Stimulated activated CD4-positive, alpha-beta T cell treated with anti-CD3 and anti-CD28 coated beads, Interleukin-2, amount 100 ng/mL, for 4 hours (primary cell): ENCODE data around the gene PLEKHM3.

Source experiments
- DNase-seq: peaks from one replicate; pipeline ENCODE4 v3.0.0-alpha.2; 2020; ENCODE audit warnings: low read depth

The PLEKHM3 gene

GRCh38 chr2:207790898-207791297, 234.4 kb downstream of the PLEKHM3 start:
- no peak for DNase-seq

GRCh38 chr2:207787800-207788199, 237.5 kb downstream of the PLEKHM3 start:
- no peak for DNase-seq

GRCh38 chr2:207787017-207787416, 238.3 kb downstream of the PLEKHM3 start:
- no peak for DNase-seq

GRCh38 chr2:207784898-207785297, 240.4 kb downstream of the PLEKHM3 start:
- DNase-seq, result no peak

GRCh38 chr2:207783514-207783913, 241.8 kb downstream of the PLEKHM3 start:
- no peak for DNase-seq

- no peak for DNase-seq
Observed at GRCh38 chr2:207782238-207783030, 242.9 kb downstream of the PLEKHM3 start.

GRCh38 chr2:207779523-207779922, 245.8 kb downstream of the PLEKHM3 start:
- DNase-seq, result no peak

GRCh38 chr2:207778298-207778882, 246.9 kb downstream of the PLEKHM3 start:
- no peak for DNase-seq

- no peak for DNase-seq
Observed at GRCh38 chr2:207777124-207777523, 248.2 kb downstream of the PLEKHM3 start.

- DNase-seq, result no peak
Observed at GRCh38 chr2:207775473-207775872, 249.9 kb downstream of the PLEKHM3 start.

- no peak for DNase-seq
Observed at GRCh38 chr2:207772844-207773205, 252.5 kb downstream of the PLEKHM3 start.

GRCh38 chr2:207772081-207772843, 253.1 kb downstream of the PLEKHM3 start:
- no peak for DNase-seq

GRCh38 chr2:207771421-207771820, 253.9 kb downstream of the PLEKHM3 start:
- no peak for DNase-seq
